ENCODE measurements around the gene LRRC2. TPM values are rescaled to one million over a fixed set of nuclear protein-coding genes. Genes with fewer than 3 reads are reported as not detected.
A peak's percentile ranks its signal among the peaks of the same experiment; 100 is the strongest.

LRRC2 gene
- total RNA-seq, 4 donors from 2014 or later: 0.35 to 23.9 (median 1.3) TPM

GRCh38 chr3:46561951-46562350 lies 4.2 kb downstream of the LRRC2 start:
- no peak for TF ChIP-seq POLR2A (IDR thresholded peaks at IDR 0.05)
- no peak for TF ChIP-seq CTCF (IDR thresholded peaks at IDR 0.05)
- Histone ChIP-seq H3K27ac (no peak overlapping the region), H3K4me1 (peaks cover 0 to 12% (median 6%) of the 10 kb centered on the region in 4 donors), H3K9me3 (no peaks in the 10 kb centered on the region), H3K27me3 (no peaks in the 10 kb centered on the region), H3K36me3 (no peaks in the 10 kb centered on the region), H3K4me3 (no peak overlapping the region)
- DNase-seq: no peak

- H3K9me3 ChIP-seq: no peaks in the 10 kb centered on the region
- H3K4me3 ChIP-seq: no peak overlapping the region
- peaks cover 0 to 12% (median 6%) of the 10 kb centered on the region in 4 donors for H3K4me1 ChIP-seq
- H3K27me3 ChIP-seq: no peaks in the 10 kb centered on the region
- no peak for TF ChIP-seq CTCF (IDR thresholded peaks at IDR 0.05)
- no peak for DNase-seq
- H3K27ac ChIP-seq: no peak overlapping the region
- H3K36me3 ChIP-seq: no peaks in the 10 kb centered on the region
Observed at GRCh38 chr3:46561511-46561910, 4.6 kb downstream of the LRRC2 start.

GRCh38 chr3:46559091-46559704 lies 6.9 kb downstream of the LRRC2 start:
- no peak overlapping the region for H3K27ac ChIP-seq
- H3K36me3 ChIP-seq: no peaks in the 10 kb centered on the region
- no peak for DNase-seq
- TF ChIP-seq CTCF (IDR thresholded peaks at IDR 0.05) (no peak), POLR2A (IDR thresholded peaks at IDR 0.05) (no peak)
- H3K4me3 ChIP-seq: peak overlapping the region in 2 of 4 donors; percentile 57 to 61
- peaks cover 0 to 7% (median 6%) of the 10 kb centered on the region in 4 donors for H3K4me1 ChIP-seq
- no peaks in the 10 kb centered on the region for H3K9me3 ChIP-seq
- no peaks in the 10 kb centered on the region for H3K27me3 ChIP-seq

- Histone ChIP-seq H3K9me3 (no peaks in the 10 kb centered on the region), H3K4me3 (peak overlapping the region; percentile 36 to 61 (median 47)), H3K4me1 (peaks cover 0 to 7% (median 6%) of the 10 kb centered on the region in 4 donors), H3K27ac (peak overlapping the region; percentile 58 to 71 (median 58)), H3K27me3 (no peaks in the 10 kb centered on the region), H3K36me3 (no peaks in the 10 kb centered on the region)
- TF ChIP-seq POLR2A (IDR thresholded peaks at IDR 0.05): no peak
- peak; percentile 48 to 82 (median 71) for TF ChIP-seq CTCF (IDR thresholded peaks at IDR 0.05)
- peak; percentile 84 to 92 (median 87) for DNase-seq
Observed at GRCh38 chr3:46558184-46559043, 7.7 kb downstream of the LRRC2 start.

GRCh38 chr3:46557814-46558183 lies 8.3 kb downstream of the LRRC2 start:
- Histone ChIP-seq H3K4me1 (peaks cover 0 to 7% (median 6%) of the 10 kb centered on the region in 4 donors), H3K27ac (peak overlapping the region in 1 of 4 donors; percentile 71), H3K9me3 (no peaks in the 10 kb centered on the region), H3K4me3 (no peak overlapping the region), H3K27me3 (no peaks in the 10 kb centered on the region), H3K36me3 (no peaks in the 10 kb centered on the region)
- TF ChIP-seq POLR2A (IDR thresholded peaks at IDR 0.05) (no peak), CTCF (IDR thresholded peaks at IDR 0.05) (no peak)
- DNase-seq: no peak
